Femur (tissue), 1 donor: ENCODE measurements around the gene ELFN1.

Experiments
- DNase-seq: peaks from one replicate; pipeline ENCODE4 v3.0.0-alpha.2; 2017

The ELFN1 gene

DNA sequence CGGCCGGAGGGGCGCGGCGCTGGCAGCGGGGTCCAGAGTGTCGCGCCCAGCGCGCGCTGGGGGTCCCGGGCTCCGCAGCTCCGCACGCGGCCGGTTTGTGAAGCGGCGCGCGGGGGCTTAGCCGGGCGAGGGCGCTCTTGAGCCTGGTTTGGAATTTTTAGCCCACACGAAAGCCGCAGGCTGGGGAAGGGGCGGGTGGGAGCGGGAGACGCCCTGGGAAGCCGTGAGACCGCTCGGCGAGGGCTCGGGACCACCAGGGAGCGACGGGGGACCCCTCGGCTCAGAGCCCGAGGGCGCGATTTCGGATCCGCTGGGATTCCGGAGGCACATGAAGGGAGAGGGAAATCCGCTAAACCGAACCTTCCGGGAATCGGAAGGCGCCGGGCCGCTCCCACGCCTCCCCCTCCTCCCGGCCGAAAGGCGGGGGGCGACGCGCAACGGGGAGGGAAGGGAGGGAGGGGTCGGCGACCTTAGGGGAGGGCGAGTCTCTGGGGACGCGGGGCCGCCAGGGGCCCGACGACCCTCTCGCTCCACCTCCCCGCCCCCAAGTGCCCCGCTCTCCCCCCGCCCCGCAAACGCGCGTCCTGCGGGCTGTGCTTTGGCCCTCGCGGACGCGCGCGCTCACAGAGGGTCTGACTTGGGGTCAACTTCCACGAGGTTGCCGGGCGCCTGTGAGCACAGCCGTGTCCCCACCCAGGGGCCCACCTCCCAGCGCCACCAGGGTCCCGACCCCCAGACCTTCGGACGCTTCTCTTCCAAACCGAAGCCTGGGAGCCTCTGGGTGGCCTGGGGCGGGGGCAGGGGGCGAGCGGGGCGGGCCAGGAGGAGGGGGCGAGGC lies 5.1 kb upstream of the ELFN1 start:
- DNase-seq = peak; percentile 88

GRCh38 chr7:1665549-1666316 lies 4.3 kb upstream of the ELFN1 start:
- no peak for DNase-seq

- DNase-seq = no peak
These were observed 3.7 kb upstream of the ELFN1 start for GRCh38 chr7:1666317-1666822.

DNA sequence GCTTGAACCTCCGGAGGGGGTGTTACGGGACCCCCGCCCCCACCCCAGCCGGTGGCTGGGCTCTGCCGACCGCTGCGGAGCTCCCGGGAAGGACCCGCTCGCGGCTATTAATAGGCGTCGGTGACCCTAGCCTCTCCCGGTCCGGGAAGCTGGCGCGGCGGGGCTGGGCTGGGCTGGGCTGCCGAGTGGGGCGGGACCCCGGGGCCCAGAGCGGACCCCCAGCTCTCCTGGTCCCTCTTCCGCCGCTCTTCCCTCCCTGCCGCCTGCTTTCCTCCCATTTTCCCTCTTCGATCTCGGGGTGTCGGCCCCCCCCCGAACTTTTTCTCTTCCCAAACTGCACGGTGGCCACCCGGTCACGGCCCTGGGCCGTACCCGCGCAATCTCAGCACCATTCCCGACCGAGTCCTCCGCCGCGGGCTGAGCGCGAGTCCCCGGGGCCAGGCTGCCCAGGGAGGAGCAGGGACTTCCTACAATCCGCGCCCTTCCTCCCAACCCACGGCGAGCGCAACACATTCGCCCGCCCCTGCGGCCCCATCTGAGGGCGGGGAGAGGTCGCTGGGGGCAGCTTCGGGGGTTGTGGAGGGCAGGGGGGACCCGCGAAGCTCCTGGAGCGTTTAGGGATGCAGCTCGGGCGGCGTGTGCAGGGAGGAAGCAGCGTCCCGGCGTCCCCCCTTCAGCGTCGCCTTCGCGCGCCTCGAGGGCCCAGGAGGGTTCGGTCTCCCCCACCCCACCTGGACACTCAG lies 3.1 kb upstream of the ELFN1 start:
- peak; percentile 54 for DNase-seq

GRCh38 chr7:1667566-1668395 lies 2.3 kb upstream of the ELFN1 start:
- DNase-seq = no peak

DNA sequence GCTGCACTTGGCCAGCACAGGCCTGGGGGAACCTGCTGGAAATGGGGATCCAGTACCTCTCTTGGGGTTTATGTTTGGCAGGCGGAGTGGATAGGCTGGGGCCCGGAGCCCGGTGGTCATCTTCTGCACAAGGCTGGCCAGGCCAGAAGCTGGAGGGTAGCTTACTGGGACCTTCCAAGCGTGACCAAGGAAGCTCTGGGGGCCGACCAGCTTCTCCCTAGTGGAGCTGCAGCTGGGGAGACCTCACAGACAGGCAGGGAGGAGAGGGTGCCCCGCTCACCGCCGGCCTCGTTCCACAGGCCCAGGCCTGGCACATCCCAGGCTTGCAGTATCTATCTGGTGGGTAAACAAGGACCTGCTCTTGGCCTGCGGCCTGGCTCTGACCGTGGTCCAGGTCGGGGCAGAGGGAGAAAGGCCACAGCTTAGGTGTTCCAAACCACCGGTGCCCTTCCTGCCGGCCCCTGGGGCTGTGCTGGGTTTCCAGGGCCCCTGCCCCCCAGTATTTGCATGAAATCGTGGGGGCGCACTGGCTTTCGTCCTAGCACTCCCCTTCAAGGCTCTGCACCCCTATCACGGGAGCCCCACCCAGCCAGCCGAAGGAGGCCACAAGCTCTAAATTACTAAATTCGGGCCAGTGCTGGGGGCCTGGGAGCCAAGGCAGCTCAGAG lies 1.5 kb upstream of the ELFN1 start:
- DNase-seq = no peak

DNA sequence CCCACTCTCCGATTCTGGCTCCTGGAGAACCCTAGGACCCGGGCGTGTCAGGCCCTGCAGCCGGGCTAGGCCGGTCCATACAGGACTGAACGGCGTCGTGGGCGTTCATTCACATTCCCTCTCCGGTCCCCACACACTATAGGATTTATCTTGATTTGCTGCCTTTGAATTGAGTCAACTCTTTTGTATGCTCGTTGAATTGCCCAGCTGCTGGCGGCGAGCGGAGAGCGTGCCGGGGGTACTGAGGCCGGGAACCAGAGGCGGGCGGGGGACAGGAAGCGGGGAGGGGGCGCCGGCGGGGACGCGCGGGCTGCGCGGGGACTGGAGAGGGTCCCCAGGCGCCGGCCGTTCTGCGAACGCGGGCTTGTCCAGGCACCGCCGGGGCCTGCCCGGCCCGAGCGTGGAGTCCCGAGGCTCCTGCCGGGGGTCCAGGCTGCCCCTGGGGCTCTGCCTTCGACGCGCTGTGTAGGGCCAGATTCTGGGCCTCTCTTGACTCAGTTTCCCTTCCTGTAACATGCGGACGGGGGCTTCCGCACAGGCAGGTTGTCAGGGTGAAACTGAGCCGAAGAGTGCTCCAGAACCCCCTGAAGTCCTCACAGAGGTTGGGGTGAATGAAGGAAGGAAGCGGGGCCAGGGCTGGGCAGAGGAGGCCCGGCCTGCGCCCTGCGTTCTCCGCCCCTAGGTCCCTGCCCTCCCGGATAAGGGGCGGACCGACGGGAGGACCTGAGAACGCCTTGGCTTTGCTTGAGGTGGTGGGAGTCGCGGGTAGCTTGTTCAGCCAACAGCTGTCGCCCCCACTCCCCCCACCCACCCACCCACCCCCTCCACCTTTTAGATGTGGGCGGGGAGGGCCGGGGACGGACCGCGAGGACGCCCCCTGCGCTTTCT lies 769 bp upstream of the ELFN1 start:
- no peak for DNase-seq

- DNase-seq = no peak
These were observed 967 bp downstream of the ELFN1 start for GRCh38 chr7:1670894-1671593.

GRCh38 chr7:1671594-1672451 lies 1.7 kb downstream of the ELFN1 start:
- no peak for DNase-seq

DNA sequence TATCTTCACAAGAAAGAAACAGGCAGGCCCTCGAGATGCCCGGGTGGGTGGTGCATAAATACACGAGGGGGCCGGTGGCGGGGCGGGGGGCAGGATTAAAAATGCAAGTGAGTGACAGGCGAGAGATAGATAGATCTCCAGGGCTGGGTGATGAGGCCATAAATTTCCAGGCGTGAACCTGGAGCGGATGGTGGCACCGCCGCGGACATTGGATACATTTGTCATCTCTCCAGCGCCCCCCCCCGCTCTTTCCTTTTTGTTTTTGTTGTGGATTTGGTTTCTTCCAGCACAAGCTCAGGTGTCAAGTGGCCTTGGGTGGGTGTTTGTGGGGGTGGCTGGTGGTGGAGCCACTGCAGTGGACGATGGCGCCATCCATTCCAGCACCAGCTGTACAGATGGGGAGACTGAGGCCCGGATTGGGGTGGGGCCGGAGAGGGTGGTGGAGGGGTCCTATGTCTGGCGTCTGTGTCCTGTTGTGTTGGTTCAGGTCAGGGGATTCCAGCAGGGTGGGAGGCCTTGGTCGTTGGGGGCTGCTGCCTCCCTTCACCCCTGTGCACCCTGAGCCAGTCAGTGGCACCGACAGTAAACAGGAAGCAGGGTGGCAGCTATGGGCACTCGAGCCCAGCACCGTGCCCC lies 2.9 kb downstream of the ELFN1 start:
- no peak for DNase-seq

GRCh38 chr7:1673581-1674118 lies 3.6 kb downstream of the ELFN1 start:
- DNase-seq = no peak

- DNase-seq = no peak
These were observed 4.3 kb downstream of the ELFN1 start for GRCh38 chr7:1674161-1675035.

- no peak for DNase-seq
These were observed 5.1 kb downstream of the ELFN1 start for GRCh38 chr7:1675036-1675671.

GRCh38 chr7:1675673-1676549 lies 5.8 kb downstream of the ELFN1 start:
- no peak for DNase-seq

GRCh38 chr7:1676550-1677078 lies 6.5 kb downstream of the ELFN1 start:
- no peak for DNase-seq
